ENCODE results near the gene PUDP.
"Not testable (repeated sequence)": the region's sequence is repeated elsewhere in the genome, so short reads cannot be mapped to it uniquely, and the experiment has no call there.

The PUDP gene

DNA sequence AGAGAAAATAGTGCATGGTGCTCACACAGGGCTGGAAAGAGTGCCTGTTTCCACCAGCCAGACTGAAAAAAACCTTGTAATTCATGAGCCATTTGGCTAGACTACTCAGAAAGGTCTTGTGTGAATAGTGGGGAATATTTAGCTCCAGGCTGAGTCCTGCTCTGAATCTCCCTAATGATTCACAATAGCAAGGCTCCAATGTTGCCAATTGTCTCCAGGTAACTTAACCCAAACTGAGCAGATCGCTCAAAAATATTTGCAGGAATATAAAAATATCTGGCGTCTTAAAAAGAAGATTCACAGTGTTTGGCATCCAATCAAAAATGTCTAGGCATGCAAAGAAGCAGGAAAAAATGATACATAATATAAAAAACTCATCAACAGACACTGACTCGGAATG is 125.0 kb downstream of the PUDP start:
- not testable (repeated sequence) for DNase-seq

DNA sequence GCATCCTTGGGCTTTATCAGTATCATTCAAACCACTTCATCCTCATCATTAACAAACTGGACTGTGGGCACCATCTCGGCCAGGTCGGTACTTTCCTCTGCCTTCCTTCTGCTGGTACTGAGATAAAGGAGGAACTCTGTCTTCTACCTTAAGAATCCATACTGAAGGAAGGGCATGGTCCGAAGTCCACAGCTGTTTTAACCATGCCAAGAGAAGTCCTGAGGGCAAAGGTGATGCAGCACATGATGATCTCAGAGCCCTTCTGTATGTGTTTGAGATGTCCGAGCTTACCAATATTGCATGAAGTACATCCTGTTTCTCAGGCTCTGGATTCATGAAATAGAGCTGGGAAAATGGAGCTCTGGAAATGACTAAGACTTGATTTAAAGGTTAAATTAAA is 126.0 kb downstream of the PUDP start:
- DNase-seq, result no peak

DNA sequence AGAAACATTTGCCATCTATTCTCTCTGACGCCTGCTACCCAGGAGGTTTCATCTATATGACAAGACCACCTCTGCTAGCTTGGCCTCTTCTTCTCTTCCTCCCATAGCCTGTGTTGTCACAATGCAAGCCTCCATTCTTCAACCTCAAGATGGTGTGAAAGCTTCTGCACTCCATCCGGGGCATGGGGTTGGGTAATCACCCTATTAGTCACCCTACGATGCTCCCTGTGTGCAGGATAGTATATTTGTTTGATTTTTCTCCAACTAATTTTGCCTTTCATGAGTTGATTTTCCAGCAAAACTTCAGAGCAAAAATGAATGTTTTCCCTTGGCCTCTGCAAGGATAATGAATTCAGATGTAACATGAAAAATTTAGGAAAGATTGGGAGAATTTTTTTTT is 128.4 kb downstream of the PUDP start:
- no peak for DNase-seq

DNA sequence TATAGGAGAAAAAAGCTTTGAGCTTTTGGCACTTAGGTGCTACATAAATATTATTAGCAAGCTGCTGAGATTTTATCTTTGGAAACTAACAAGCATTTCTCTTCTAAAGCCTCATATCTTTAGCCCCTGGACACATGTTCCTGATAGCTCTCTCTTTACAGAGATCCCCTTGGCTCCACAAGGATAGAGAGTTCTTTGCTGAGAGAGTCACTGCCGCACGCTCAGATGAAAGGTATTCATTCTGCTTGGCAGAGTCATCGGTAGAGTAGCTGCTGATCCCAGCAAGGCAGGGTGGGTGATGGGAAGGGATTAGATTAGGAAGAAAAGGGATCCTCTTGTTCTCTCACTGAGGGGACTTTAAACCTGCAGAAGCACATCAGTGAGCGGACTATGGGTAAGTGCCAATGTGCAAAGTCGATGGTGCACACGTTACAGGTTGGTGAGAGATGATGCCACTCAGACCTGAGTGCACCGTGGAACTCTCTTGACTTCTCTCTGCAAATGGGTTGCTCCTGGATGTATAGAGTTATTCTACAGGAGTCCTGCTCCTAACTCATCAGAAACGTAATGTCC is 135.6 kb downstream of the PUDP start:
- not testable (repeated sequence) for DNase-seq

DNA sequence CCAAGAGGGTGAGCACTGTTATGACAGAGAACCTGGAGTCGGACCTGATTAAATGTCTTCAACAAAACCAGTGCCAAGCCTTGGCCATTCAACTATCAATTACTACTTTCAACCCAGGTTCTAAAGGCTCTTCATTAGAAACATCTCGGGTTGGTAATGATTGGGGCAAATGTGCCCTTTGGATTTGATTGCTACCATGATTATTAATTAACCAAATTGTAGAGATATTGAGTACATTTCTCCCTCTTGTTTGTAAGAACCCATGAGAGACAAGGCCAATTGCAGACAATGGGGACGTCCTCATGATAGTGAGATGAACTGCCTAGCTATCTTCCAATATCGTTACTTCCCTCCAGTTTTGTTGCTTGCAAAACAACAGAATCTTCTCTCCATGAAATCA is 137.1 kb downstream of the PUDP start:
- not testable (repeated sequence) for DNase-seq

DNA sequence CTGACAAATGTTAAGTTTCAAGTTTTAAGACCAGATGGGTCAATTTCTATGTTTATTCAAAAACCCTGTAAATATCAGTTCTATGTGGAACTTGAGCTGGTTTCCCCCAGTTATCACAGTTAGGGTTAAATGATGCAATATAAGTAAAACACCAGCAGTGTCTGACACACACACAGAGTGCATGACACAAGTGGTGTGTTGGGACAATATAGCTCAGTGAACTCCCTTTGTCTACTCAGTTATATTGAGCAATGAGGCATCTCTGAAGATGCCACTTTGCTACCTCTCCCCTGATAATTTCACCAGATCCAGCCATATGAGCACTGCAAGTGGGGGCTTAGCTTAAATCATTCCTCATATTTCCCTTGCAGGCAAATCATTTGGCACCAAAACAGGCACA is 140.6 kb downstream of the PUDP start:
- DNase-seq, result not testable (repeated sequence)
